Stimulated activated memory B cell treated with anti-CD40 and anti-IgM and Interleukin-4, amounts not matched to agents 10 μg/mL and 1 μg/mL and 100 μg/mL, for 72 hours (primary cell): ENCODE measurements around the gene KCNJ12.
A peak's percentile ranks its signal among the peaks of the same experiment; 100 is the strongest.
"Not testable (repeated sequence)": the region's sequence is repeated elsewhere in the genome, so short reads cannot be mapped to it uniquely, and the experiment has no call there.

Source experiments
- ATAC-seq: fragments of 150-1000 bp; cut with Tn5 transposase; 2 replicates; pipeline ENCODE4 v1.10.0; 2021
- H3K27ac Mint-ChIP-seq: one replicate; pipeline ENCODE4 v1.8.0; 2022; ENCODE audit warnings: mild to moderate bottlenecking, mixed read lengths
- H3K27me3 Mint-ChIP-seq: one replicate; pipeline ENCODE4 v1.8.0; 2022; ENCODE audit warnings: mixed read lengths
- H3K36me3 Mint-ChIP-seq: one replicate; pipeline ENCODE4 v1.8.0; 2022; ENCODE audit warnings: mixed read lengths
- H3K4me1 Mint-ChIP-seq: one replicate; pipeline ENCODE4 v1.8.0; 2022; ENCODE audit warnings: mixed read lengths
- H3K4me3 Mint-ChIP-seq: one replicate; pipeline ENCODE4 v1.8.0; 2022; ENCODE audit warnings: mild to moderate bottlenecking, moderate library complexity, mixed read lengths
- H3K9me3 Mint-ChIP-seq: one replicate; pipeline ENCODE4 v1.8.0; 2022; ENCODE audit warnings: mixed read lengths

KCNJ12 gene

DNA sequence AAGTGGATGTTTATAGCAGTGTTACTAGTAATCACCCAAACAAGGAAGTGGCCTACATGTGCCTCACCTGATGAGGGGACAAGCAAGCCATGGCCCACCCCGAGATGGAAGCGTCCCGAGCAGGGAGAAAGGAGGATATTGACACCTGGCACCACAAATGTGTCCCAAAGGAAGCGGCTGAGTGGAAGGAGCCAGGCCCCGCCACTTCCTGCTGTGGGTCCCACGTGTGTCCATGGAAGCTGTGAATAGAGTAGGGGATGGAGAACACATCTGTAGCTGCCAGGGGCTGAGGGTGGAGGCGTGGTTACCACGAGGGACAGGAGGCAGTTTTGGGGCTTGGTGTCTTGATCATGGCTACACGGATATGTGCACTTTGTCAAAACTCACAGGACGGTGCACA, 49.2 kb downstream of the KCNJ12 start:
- Mint-ChIP-seq H3K27me3 (peaks cover 27% of the 10 kb centered on the region), H3K9me3 (no peaks in the 10 kb centered on the region), H3K4me3 (no peak overlapping the region), H3K4me1 (no peaks in the 10 kb centered on the region), H3K27ac (no peak overlapping the region), H3K36me3 (no peaks in the 10 kb centered on the region)
- ATAC-seq: no peak

DNA sequence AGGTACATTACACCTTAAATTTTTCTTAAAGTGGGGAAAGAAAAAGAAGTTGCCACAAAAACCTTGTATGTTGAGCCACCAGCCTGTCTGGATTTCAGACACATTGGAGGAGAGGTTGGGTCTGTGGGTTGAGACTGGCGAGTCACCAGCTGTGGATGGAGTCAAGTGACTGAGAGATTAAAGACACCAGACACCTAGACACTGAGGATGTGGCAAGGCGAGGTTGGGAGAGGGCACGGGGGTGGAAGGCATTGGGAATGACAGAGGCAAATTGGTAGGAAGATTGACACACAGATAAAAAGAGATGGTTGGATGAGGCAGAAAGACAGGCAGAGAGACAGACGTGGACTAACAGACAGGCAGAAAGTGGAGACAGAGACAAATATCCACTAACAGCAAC, 49.6 kb downstream of the KCNJ12 start:
- ATAC-seq: no peak
- Mint-ChIP-seq H3K36me3 (no peaks in the 10 kb centered on the region), H3K27ac (no peak overlapping the region), H3K9me3 (no peaks in the 10 kb centered on the region), H3K27me3 (peaks cover 27% of the 10 kb centered on the region), H3K4me3 (no peak overlapping the region), H3K4me1 (no peaks in the 10 kb centered on the region)

DNA sequence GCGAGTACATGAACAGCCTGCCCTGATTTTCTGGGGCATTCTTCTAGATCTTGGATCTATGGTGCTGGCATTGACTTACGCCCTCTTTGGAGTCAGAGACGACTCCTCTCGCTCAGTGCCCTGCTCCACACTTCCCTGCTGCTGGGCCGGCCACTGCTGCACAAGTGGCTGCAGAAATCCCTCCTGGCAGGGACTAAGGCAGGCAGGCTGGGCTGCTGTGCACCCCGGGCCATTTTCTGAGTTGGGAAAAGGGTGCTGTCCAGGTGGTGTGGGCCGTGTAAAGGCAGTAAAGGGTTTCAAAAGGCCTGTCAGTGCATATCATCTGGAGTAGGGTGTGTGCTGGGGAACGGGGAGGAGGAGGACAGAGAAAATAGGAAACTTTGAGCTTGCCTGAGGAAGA, 50.1 kb downstream of the KCNJ12 start:
- H3K27me3 Mint-ChIP-seq: peaks cover 27% of the 10 kb centered on the region
- H3K9me3 Mint-ChIP-seq, H3K4me1 Mint-ChIP-seq, H3K36me3 Mint-ChIP-seq, H3K27ac Mint-ChIP-seq, ATAC-seq, H3K4me3 Mint-ChIP-seq: not testable (repeated sequence)

DNA sequence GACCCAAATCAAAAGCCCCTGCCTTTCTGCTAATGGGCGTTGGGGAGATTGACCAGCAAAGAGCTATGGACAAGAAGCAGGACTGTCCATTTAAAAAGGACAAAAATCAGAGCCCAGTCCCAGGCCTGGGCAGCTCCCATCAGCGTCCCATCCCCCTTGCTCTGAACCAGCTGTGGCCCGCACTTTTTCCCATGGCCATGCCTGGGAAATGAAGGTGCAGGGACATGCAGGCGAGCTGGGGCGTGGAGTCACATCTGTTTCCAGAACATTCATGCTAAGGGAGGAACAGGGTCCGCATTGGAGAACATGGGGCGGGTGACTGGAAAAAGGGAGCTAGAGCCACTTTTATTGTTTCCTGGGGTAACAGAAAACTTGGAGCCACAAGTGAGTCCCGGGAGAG, 50.7 kb downstream of the KCNJ12 start:
- not testable (repeated sequence) for H3K4me3 Mint-ChIP-seq, H3K27ac Mint-ChIP-seq, H3K36me3 Mint-ChIP-seq, H3K4me1 Mint-ChIP-seq, ATAC-seq, H3K9me3 Mint-ChIP-seq
- peaks cover 26% of the 10 kb centered on the region for H3K27me3 Mint-ChIP-seq

DNA sequence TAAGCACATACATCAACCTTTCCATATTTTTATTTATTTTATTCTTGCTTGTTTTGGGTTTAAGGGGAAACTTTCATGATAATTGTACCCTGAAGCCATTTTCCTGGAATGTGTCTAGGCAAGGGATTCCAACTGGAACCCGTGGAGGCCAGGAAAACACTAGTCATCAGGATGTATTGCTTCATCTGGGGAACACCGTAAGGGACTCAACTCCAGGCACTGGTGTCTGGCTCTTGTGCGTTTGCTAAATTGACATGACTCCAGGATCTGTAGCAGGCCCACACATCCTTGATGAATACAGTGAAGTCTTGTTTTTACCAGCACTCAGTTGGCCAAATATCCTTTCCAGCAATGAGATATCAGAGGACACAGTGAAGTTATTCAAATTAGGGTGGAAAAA, 51.6 kb downstream of the KCNJ12 start:
- not testable (repeated sequence) for ATAC-seq, H3K4me1 Mint-ChIP-seq, H3K27ac Mint-ChIP-seq, H3K4me3 Mint-ChIP-seq, H3K36me3 Mint-ChIP-seq, H3K9me3 Mint-ChIP-seq
- peaks cover 20% of the 10 kb centered on the region for H3K27me3 Mint-ChIP-seq

DNA sequence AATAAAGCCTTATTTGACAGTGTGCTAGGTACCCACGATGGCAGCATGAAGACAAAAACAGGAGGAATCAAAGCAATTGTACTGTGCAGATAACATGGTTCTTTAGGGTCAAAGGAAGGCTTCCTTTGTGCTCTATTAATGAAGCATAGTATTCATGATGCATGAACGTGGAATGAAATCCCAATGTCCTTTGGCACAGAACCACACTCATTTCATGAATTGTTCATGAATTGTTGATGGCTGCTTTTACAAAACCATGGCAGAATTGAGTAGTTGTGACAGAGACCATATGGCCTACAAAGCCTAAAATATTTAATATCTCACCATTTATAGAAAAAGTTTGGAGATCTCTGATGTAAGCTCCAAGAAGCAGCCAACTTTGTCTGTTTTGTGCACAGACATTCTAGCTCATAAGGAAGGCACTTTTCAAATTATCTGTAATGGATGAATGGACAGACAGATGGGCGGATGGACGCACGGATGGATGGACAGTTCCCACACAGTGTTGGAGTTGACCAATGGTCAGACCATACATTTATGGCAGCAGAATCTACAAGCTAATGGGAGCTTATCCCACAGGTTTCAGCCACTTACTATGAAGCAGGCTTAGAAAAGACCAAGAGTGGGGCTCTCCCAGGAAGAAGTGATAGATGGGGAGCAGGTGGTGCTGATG, 52.7 kb downstream of the KCNJ12 start:
- not testable (repeated sequence) for ATAC-seq, H3K4me1 Mint-ChIP-seq, H3K36me3 Mint-ChIP-seq, H3K4me3 Mint-ChIP-seq, H3K9me3 Mint-ChIP-seq, H3K27ac Mint-ChIP-seq
- H3K27me3 Mint-ChIP-seq: peaks cover 20% of the 10 kb centered on the region

DNA sequence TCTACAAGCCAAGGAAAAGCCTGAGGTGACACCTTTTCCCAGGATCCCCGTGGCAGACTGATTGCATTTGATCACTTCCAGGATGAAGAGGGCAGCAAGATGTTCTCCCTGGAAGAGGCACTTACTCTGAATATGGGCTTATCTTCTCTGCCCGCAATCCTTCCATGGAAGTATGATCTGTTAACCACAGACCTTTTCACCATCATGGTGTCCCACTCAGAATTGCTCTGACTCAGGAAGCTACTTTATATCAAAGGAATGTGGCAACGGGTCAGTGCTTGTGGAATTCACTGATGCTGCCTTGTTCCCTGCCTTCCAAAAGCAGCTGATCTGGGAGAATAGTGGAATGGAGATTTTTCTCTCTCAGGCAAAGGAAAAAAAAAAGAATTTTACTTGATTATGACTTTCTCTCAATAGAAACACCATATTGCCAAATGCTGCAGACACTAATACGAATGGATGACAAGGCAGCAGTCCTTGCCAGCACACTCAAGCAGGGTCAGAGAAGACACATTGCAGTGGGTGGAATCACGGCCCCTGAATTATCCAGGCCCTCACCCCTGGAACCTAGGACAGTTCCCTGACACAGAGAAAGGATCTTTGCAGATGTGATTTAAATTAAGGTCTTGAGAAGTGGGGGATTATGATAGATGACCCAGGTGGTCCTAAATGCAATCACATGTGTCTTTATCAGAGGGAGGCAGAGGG, 53.9 kb downstream of the KCNJ12 start:
- H3K4me3 Mint-ChIP-seq, ATAC-seq, H3K27ac Mint-ChIP-seq, H3K36me3 Mint-ChIP-seq, H3K4me1 Mint-ChIP-seq, H3K9me3 Mint-ChIP-seq: not testable (repeated sequence)
- peaks cover 12% of the 10 kb centered on the region for H3K27me3 Mint-ChIP-seq

DNA sequence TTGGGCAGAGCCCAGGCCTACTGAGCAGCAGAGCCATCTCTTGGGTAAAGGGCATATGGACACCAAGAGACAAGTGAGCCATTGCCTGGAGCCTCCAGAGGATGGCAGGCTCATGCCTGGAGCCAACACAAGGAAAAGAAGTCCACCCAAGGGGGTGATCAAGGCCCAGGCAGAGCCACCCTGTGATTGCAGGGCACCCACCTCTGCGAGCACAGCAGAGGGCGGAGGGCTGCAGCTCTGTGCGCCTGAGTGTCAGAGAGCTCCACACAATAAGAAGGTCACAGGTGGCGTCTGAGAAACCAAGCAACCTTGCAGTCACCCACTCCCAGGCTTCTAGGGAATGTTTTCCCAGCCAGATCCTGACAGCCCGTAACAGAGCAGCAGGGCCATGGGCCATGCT, 57.8 kb downstream of the KCNJ12 start:
- H3K4me3 Mint-ChIP-seq, H3K4me1 Mint-ChIP-seq, H3K36me3 Mint-ChIP-seq, ATAC-seq, H3K27me3 Mint-ChIP-seq, H3K27ac Mint-ChIP-seq, H3K9me3 Mint-ChIP-seq: not testable (repeated sequence)

DNA sequence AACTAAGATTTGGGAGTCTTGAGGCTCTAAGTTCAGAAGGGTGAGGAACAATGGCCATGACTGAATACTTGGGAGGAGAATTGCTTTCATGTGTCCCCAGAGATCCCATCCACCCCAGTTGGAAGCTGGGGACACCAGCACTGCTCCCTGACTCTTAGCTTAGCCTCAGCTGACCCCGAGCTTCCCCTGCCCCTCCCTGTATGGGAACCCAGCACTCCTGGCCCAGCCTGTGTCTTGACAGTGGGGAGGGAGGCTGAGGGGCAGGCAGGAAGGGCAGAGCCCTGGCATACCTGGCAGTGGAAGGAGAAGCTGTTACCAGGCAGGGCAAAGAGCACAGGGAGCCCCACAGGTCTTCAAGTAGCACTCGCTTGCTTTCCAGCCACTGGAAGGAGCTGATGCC, 58.8 kb downstream of the KCNJ12 start:
- H3K4me1 Mint-ChIP-seq, H3K27me3 Mint-ChIP-seq, H3K36me3 Mint-ChIP-seq, ATAC-seq, H3K27ac Mint-ChIP-seq, H3K9me3 Mint-ChIP-seq, H3K4me3 Mint-ChIP-seq: not testable (repeated sequence)

DNA sequence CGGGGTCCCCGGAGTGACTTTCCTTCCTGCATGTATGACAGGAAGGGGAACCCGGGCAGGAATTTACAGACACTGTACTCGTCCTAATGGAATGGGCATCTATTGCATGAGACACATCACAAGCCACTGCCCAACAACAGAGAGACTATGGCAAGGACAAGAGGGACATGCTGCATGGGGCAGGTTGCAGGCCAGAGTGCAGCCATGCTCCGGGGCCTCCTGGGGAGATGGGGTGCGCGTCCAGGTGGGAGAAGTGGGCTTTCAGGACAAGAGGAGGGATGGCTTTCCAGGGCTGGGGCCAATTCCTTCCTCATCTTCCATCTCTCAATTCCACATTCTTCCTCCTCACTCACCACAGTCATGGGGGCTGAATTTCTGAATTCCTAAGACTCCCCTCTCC, 60.3 kb downstream of the KCNJ12 start:
- H3K9me3 Mint-ChIP-seq, ATAC-seq, H3K36me3 Mint-ChIP-seq, H3K27me3 Mint-ChIP-seq, H3K4me3 Mint-ChIP-seq, H3K27ac Mint-ChIP-seq, H3K4me1 Mint-ChIP-seq: not testable (repeated sequence)

DNA sequence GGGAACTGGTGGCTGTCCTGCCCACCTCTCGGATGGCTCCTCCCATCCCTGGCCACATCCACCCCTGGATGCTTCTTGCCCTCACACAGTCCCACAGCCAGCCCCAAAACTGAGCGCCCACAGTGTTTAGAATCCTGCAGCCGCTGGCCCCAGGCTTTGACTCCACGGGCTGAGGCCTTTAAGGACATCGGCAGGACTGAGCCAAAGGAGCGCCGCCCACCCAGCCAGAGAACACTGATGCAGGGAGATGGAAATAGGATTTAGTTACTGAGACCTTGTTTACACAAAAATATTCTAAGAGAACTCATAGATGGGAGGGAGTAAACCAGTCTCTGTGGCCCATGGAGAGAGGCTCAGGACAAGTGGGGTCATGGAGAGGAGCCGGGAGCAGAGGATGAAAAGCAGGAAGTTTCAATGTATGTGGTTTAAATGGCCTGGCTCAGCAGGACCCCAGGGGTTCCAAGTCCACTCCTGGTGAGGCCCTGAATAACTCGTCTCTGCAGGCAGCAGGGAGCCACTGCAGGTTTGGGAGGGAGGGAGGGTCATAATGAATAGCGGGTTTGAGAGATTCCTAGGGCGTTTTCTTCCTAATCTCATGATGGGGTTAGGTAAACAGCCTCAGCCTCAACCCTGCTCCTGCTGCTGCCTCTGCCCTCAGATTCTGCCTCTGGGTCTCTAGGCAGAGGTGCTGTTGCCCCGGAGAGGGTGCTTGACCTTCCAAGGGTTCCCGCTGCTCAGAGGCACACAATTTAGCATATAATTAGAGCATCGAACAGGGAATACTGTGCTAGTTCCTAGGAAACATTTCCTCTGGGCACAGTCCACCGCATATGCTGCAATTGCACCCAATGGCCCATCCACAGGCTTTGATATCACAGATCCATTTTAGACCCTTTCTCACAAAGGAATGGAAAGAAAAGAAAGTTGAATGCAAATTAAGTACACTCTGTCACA, 61.0 kb downstream of the KCNJ12 start:
- ATAC-seq: peak; percentile 4
- not testable (repeated sequence) for H3K27me3 Mint-ChIP-seq, H3K36me3 Mint-ChIP-seq, H3K9me3 Mint-ChIP-seq, H3K27ac Mint-ChIP-seq, H3K4me1 Mint-ChIP-seq, H3K4me3 Mint-ChIP-seq

DNA sequence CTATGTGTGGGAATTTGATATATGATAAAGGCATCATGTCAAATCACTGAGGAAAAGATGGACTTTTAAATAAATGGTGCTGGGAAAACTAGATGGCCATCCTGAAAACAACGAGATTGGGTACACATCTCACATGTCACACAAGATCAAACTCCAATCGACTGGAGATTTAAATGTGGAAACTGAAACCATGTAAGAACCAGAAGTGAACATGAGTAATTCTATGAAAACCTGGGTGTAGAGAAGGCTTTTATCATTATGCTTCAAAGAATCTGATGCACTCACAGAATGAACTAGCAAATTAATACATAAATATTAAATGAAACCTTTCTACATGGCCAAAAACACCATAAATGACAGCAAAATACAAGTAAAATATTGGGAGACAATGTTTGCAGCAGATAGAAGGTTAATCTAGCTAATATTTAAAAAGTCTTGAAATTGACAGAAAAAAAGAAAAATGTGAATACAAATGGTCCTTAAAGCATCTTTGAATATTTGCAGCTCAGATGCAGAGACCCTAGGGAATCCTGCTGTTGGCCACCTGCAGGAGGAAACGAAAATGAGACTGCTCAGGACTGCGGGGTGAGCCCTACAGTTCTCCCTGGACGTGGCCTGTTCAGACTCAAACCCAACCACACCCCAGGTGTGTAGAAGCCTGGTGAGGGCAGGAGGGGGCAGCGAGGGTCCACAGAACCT, 62.3 kb downstream of the KCNJ12 start:
- H3K27ac Mint-ChIP-seq, H3K4me3 Mint-ChIP-seq, H3K27me3 Mint-ChIP-seq, H3K36me3 Mint-ChIP-seq, H3K4me1 Mint-ChIP-seq, H3K9me3 Mint-ChIP-seq: not testable (repeated sequence)
- peak; percentile 44 for ATAC-seq

DNA sequence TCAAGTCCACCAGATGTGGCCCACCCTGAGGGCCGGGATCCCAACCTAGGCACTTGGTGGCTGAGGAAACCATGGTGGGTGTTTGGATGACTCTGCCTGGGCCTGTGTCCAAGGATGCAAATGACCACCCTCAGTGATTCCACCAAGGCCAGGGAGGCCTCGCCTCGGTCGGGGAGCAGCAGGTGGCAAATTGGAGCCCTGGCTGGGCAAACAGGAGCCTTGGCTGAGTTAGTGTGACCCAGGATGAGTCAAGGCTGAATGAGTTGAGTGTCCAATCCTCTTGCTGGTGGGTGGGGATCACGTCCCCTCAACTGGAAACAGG, 62.8 kb downstream of the KCNJ12 start:
- H3K4me1 Mint-ChIP-seq, H3K27me3 Mint-ChIP-seq, H3K27ac Mint-ChIP-seq, H3K36me3 Mint-ChIP-seq, H3K4me3 Mint-ChIP-seq, H3K9me3 Mint-ChIP-seq: not testable (repeated sequence)
- ATAC-seq: peak; percentile 18

DNA sequence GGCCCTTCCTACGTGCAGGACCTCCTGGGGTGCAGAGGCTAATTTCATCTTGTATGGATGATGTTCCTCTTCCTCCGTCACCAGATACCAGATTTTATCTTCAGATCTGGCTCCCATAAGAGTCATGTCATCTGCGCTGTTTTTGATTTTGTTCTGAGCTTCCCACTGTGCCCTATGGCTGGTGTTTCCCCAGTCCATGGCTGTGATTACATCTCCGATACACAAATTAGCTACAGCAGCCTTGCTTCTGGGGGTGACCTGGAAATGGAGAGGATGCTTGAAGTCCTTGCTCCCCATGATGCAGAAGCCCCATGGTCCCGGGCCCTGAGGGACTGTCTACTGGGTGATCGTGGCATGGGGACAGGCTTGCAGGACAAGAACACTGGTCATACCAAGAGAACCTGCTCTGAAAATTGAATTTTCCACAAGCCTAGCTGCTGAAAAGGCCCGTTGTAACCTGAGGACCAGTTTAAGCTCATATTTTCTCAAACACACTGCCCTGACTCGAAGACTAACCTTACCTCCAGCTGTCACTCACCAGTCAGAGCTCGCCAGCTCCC, 69.0 kb downstream of the KCNJ12 start:
- H3K36me3 Mint-ChIP-seq: no peaks in the 10 kb centered on the region
- H3K27me3 Mint-ChIP-seq: peaks cover 30% of the 10 kb centered on the region
- H3K27ac Mint-ChIP-seq: no peak overlapping the region
- peaks cover 4% of the 10 kb centered on the region for H3K9me3 Mint-ChIP-seq
- no peak for ATAC-seq
- H3K4me1 Mint-ChIP-seq: no peaks in the 10 kb centered on the region
- H3K4me3 Mint-ChIP-seq: no peak overlapping the region

DNA sequence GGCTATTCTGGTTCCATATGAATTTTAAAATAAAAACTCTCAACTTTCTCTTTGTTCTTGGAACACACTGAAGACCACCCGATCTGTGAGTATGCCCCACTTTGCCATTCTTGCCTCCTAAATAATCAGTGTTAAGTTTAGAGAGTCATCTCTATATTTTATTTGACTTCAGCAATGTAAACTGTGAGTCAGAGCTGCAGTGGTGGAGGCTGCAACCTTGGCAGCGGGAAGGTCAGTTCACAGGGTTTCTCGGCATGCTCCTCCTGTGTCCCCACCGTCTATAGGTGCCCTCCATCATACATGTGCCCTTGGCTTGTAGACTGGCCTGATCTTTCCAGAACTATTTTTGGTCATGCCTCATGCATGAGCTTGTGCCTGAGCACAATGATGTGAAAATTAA, 71.4 kb downstream of the KCNJ12 start:
- peaks cover 34% of the 10 kb centered on the region for H3K27me3 Mint-ChIP-seq
- ATAC-seq, H3K36me3 Mint-ChIP-seq, H3K9me3 Mint-ChIP-seq, H3K4me1 Mint-ChIP-seq, H3K4me3 Mint-ChIP-seq, H3K27ac Mint-ChIP-seq: not testable (repeated sequence)
